HCT116 (cell line): Measurements from ENCODE around the gene TET3. TPM values are rescaled to one million over a fixed set of nuclear protein-coding genes. Genes with fewer than 3 reads are reported as not detected.

Source experiments
- ATAC-seq: fragments of 200-7000 bp; cut with Tn5 transposase; 2 replicates; pipeline ENCODE4 v1.9.1; 2020; ENCODE audit warnings: mild to moderate bottlenecking, moderate library complexity
- BruUV-seq: library from RNA; stranded (reverse); fragments of 400-500 nt; replicated peaks from 2 replicates; lab custom pipeline; 2021; lab: Mats Ljungman, UMichigan
- CTCF ChIA-PET: fragments of 300-600 bp; sonication (Branson Sonifier 250); formaldehyde crosslinking; loops from one replicate; lab custom pipeline; 2021; ENCODE audit warnings: antibody characterized with exemption; lab: Charles Lee
- POLR2A ChIA-PET: fragments of 300-600, 350-600 bp; sonication (Branson Sonifier 250); formaldehyde crosslinking; loops from one replicate; lab custom pipeline; 2021; ENCODE audit warnings: antibody characterized with exemption; lab: Charles Lee
- RAD21 ChIA-PET, 2 experiments: fragments of 300-600 bp; sonication (Branson Sonifier 250); formaldehyde crosslinking; loops; one replicate each; lab custom pipeline; 2023; ENCODE audit warnings: low total read pairs in 2 of 2; ENCODE audit not compliant: uncharacterized antibody in 2 of 2, unreplicated experiment in 2 of 2, low non-redundant PET in 1 of 2; lab: Charles Lee
- DNase-seq: peaks from one replicate; pipeline ENCODE4 v3.0.0-alpha.2; 2010; ENCODE audit warnings: low read depth, low spot score
- H2AFZ ChIP-seq: fragments of 200-600 bp; shearing (Covaris generic), sonication (generic); 2 replicates; pipeline ENCODE4 v1.6.1; 2017; ENCODE audit warnings: low read depth, mixed run types, mixed read lengths, antibody characterized with exemption, low read length; ENCODE audit not compliant: poor library complexity, severe bottlenecking
- H3K27ac ChIP-seq: 2 replicates; pipeline ENCODE4 v1.5.1; 2012; ENCODE audit warnings: low read depth, low read length
- H3K27me3 ChIP-seq: fragments of 200-600 bp; sonication (generic); 2 replicates; pipeline ENCODE4 v1.6.1; 2016; ENCODE audit warnings: mixed run types, low read length, mixed read lengths; ENCODE audit not compliant: insufficient read depth
- H3K36me3 ChIP-seq, 2 experiments: fragments of 200-500 bp in 1 of 2; fragments of 200-600 bp in 1 of 2; sonication (Bioruptor generic) in 1 of 2; sonication (generic) in 1 of 2; 2 replicates each; pipeline versions ENCODE4 v1.5.1 to v1.6.1; 2014 to 2016; ENCODE audit warnings: low read length in 2 of 2, inconsistent platforms in 1 of 2, mixed read lengths in 1 of 2, mixed run types in 1 of 2; ENCODE audit not compliant: insufficient read depth in 2 of 2, control insufficient read depth in 1 of 2
- H3K4me1 ChIP-seq, 2 experiments: fragments of 200-600 bp in 1 of 2; sonication (generic) in 1 of 2; 2 replicates each; pipeline versions ENCODE4 v1.5.1 to v1.6.1; 2012 to 2017; ENCODE audit warnings: low read length in 2 of 2, inconsistent platforms in 1 of 2, mild to moderate bottlenecking in 1 of 2, mixed read lengths in 1 of 2, mixed run types in 1 of 2, moderate library complexity in 1 of 2; ENCODE audit not compliant: insufficient read depth in 2 of 2, control insufficient read depth in 1 of 2
- H3K4me2 ChIP-seq: fragments of 200-600 bp; sonication (generic); 2 replicates; pipeline ENCODE4 v1.6.1; 2017; ENCODE audit warnings: mixed run types, low read length, mixed read lengths
- H3K4me3 ChIP-seq, 2 experiments: fragments of 200-600 bp in 1 of 2; sonication (generic) in 1 of 2; replicated peaks in 1 of 2; 2 replicates each; pipeline ENCODE4 v1.5.1; 2011 to 2016; ENCODE audit warnings: low read length in 2 of 2, control low read depth in 1 of 2, low read depth in 1 of 2, mild to moderate bottlenecking in 1 of 2, mixed read lengths in 1 of 2, mixed run types in 1 of 2
- H3K79me2 ChIP-seq: fragments of 200-600 bp; sonication (generic); 2 replicates; pipeline ENCODE4 v1.6.1; 2017; ENCODE audit warnings: mild to moderate bottlenecking, mixed run types, low read length, moderate library complexity, mixed read lengths; ENCODE audit not compliant: insufficient read depth
- H3K9ac ChIP-seq: fragments of 200-600 bp; sonication (generic); 2 replicates; pipeline ENCODE4 v1.6.1; 2016; ENCODE audit warnings: low read length, mixed read lengths
- H3K9me2 ChIP-seq: fragments of 200-600 bp; sonication (generic), shearing (Covaris generic); 2 replicates; pipeline ENCODE4 v1.6.1; 2017; ENCODE audit warnings: mixed run types, mild to moderate bottlenecking, moderate library complexity; ENCODE audit not compliant: insufficient read depth
- H3K9me3 ChIP-seq, 2 experiments: fragments of 200-500 bp in 1 of 2; fragments of 200-600 bp in 1 of 2; sonication (Bioruptor generic) in 1 of 2; sonication (generic) in 1 of 2; 2 replicates each; pipeline ENCODE4 v1.6.1; 2014 to 2017; ENCODE audit warnings: low read length in 2 of 2, mixed read lengths in 2 of 2, inconsistent platforms in 1 of 2, low read depth in 1 of 2, mild to moderate bottlenecking in 1 of 2, mixed run types in 1 of 2, moderate library complexity in 1 of 2; ENCODE audit not compliant: control insufficient read depth in 1 of 2, insufficient read depth in 1 of 2
- H4K20me1 ChIP-seq: fragments of 200-600 bp; sonication (generic), shearing (Covaris generic); 2 replicates; pipeline ENCODE4 v1.6.1; 2017; ENCODE audit warnings: mixed run types, mild to moderate bottlenecking, moderate library complexity; ENCODE audit not compliant: insufficient read depth
- ATF3 ChIP-seq: IDR thresholded peaks from 2 replicates; pipeline ENCODE4 v1.6.1; 2012
- CBX3 ChIP-seq: IDR thresholded peaks from 2 replicates; pipeline ENCODE4 v1.6.1; 2012; ENCODE audit warnings: low read depth
- CEBPB ChIP-seq: IDR thresholded peaks from 2 replicates; pipeline ENCODE4 v1.6.1; 2012; ENCODE audit warnings: low read depth
- CTCF ChIP-seq, 3 experiments: fragments of 200-600 bp in 1 of 3; sonication (generic) in 1 of 3; IDR thresholded peaks in 2 of 3; conservative IDR thresholded peaks in 1 of 3; 2 replicates each; pipeline ENCODE4 v1.5.1; 2012 to 2017; ENCODE audit warnings: low read depth in 2 of 3, low read length in 2 of 3, antibody characterized with exemption in 1 of 3, borderline replicate concordance in 1 of 3, control low read depth in 1 of 3, mild to moderate bottlenecking in 1 of 3, mixed read lengths in 1 of 3, mixed run types in 1 of 3, moderate library complexity in 1 of 3; ENCODE audit not compliant: insufficient read depth in 1 of 3
- EZH2 ChIP-seq: fragments of 200-600 bp; sonication (generic); IDR thresholded peaks from 2 replicates; pipeline ENCODE4 v1.6.1; 2017; ENCODE audit warnings: antibody characterized with exemption, mixed run types
- JUND ChIP-seq: IDR thresholded peaks from 2 replicates; pipeline ENCODE4 v1.6.1; 2012
- MAX ChIP-seq: IDR thresholded peaks from 2 replicates; pipeline ENCODE4 v1.6.1; 2012
- POLR2AphosphoS5 ChIP-seq: IDR thresholded peaks from 2 replicates; pipeline ENCODE4 v1.6.1; 2011; ENCODE audit warnings: mild to moderate bottlenecking, low read depth, low read length, moderate library complexity
- RAD21 ChIP-seq: IDR thresholded peaks from 2 replicates; pipeline ENCODE4 v1.6.1; 2012; ENCODE audit warnings: low read depth, mild to moderate bottlenecking
- TCF7L2 ChIP-seq: IDR thresholded peaks from 2 replicates; pipeline ENCODE4 v1.7.0; 2011; ENCODE audit warnings: borderline replicate concordance, inconsistent platforms; ENCODE audit not compliant: insufficient read depth, insufficient read length; ENCODE audit errors: extremely low read depth
- YY1 ChIP-seq: IDR thresholded peaks from 2 replicates; pipeline ENCODE4 v1.6.1; 2011; ENCODE audit warnings: low read length, low read depth, moderate library complexity, mild to moderate bottlenecking; ENCODE audit not compliant: insufficient replicate concordance; ENCODE audit errors: extremely low read depth
- ZBTB33 ChIP-seq: IDR thresholded peaks from 2 replicates; pipeline ENCODE4 v1.6.1; 2011; ENCODE audit warnings: mild to moderate bottlenecking, low read length, moderate library complexity; ENCODE audit not compliant: insufficient replicate concordance; ENCODE audit errors: extremely low read depth
- ZFX ChIP-seq: fragments of 450-650 bp; IDR thresholded peaks from 2 replicates; pipeline ENCODE4 v1.6.1; 2017
- intact Hi-C: fragments of 100-400 bp; cut with micrococcal nuclease; formaldehyde crosslinking; loops from 2 replicates; pipeline ENCODE4 v1.10.0; 2022
- total RNA-seq: library from RNA; stranded (reverse); gene quantifications from one replicate; pipeline ENCODE4 v1.2.1, GENCODE V29; 2021; ENCODE audit not compliant: unreplicated experiment

TET3 gene
- total RNA-seq, 1 experiment from 2014 or later = 15.4 TPM

GRCh38 chr2:73998933-73999332, 14.2 kb downstream of the TET3 start:
- no peak overlapping the region for H2AFZ ChIP-seq
- H3K79me2 ChIP-seq = peaks cover 87% of the 10 kb centered on the region
- no TSS peak for BruUV-seq
- no peak overlapping the region for H3K27ac ChIP-seq
- RAD21 ChIA-PET = no interaction called here
- CTCF ChIA-PET = no interaction called here
- POLR2A ChIA-PET = no interaction called here
- H3K4me2 ChIP-seq = no peak overlapping the region
- H3K36me3 ChIP-seq = peaks cover 0 to 3% of the 10 kb centered on the region in 2 experiments; a peak in 1 of 4 replicates
- H4K20me1 ChIP-seq = no peaks in the 10 kb centered on the region
- no peak for DNase-seq
- no peak overlapping the region for H3K9ac ChIP-seq
- no peak for ATAC-seq
- no peaks in the 10 kb centered on the region for H3K9me3 ChIP-seq
- peaks cover 7 to 35% of the 10 kb centered on the region in 2 experiments; a peak in 3 of 4 replicates for H3K4me1 ChIP-seq
- no peaks in the 10 kb centered on the region for H3K27me3 ChIP-seq
- intact Hi-C loops = no loop called here
- H3K9me2 ChIP-seq = no peaks in the 10 kb centered on the region
- H3K4me3 ChIP-seq = no peak overlapping the region
- TF ChIP-seq CEBPB (no peak), ZBTB33 (no peak), RAD21 (no peak), CTCF (IDR thresholded peaks at IDR 0.05 in 2 of 3, conservative IDR thresholded peaks at IDR 0.05 in 1 of 3; ENCODE audit: borderline replicate concordance in 1 of 3, insufficient read depth in 1 of 3, low read depth in 2 of 3, low read length in 2 of 3) (no peak), ZFX (no peak), YY1 (no peak), JUND (no peak), TCF7L2 (no peak), POLR2AphosphoS5 (no peak), MAX (no peak), CBX3 (no peak), ATF3 (no peak), EZH2 (no peak)
- TF ChIP-seq, all 23 proteins: peak for 0
